GM21825 (cell line): ENCODE results near the gene NOSIP.

Source experiments
- ATAC-seq: cut with Tn5 transposase; IDR thresholded peaks from one replicate; pipeline ENCODE4 v1.9.1; 2021; ENCODE audit warnings: mild to moderate bottlenecking, moderate library complexity; ENCODE audit not compliant: unreplicated experiment

Gene NOSIP

DNA sequence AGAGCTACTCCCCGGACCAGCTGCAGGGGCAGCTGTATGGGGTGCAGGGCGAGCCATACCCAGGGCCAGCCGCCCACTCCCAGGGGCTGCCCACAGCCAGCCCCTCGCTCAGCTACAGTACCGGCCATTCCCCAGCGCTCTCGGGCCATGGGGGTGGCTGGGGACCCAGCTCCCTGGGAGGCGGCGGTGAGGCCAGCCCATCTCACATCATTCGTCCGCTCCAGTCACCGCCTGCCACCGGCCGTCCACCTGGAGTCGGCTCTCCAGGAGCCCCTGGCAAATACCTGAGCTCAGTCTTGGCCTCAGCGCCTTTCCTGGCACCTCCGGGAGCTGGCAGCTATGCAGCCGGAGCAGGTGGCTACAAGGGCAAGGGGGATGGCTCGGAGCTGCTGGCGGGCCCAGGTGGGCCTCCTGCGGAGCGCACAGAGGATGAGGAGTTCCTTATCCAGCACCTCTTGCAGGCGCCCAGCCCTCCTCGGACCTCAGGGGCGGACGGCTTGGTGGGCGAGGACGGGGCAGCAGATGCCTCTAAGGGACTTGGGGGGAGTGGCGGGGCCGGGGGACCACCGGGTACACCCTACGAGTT is 15.6 kb upstream of the NOSIP start:
- ATAC-seq: no peak

DNA sequence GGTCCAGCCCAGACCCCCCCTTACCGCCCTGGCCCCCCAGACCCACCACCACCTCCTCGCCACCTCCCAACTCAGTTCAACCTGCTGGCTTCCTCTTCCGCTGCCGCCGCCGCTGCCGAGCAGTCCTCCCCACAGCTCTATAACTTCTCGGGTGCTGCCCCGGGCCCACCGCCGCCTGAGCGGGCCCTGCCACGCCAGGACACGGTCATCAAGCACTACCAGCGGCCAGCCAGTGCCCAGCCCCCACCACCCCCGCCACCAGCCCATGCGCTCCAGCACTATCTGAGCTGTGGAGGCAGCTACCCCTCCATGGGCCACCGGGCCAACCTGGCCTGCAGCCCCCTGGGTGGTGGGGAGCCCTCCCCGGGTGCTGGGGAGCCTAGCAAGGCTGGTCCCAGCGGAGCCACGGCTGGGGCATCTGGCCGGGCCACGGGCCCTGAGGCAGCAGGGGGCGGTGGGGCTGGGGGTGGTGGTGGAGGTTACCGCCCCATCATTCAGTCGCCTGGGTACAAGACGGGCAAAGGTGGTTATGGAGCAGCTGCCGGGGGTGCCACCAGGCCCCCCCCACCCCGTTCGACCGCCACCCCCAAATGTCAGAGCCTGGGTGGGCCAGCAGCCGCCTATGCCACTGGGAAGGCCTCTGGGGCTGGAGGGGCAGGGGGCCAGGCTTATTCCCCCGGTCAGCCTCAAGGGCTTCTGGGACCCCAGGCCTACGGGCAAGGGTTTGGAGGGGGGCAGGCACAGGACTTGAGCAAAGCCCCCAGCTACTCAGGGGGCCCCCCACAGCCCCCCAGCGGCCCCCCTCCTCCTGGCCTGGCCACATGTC is 14.8 kb upstream of the NOSIP start:
- no peak for ATAC-seq

DNA sequence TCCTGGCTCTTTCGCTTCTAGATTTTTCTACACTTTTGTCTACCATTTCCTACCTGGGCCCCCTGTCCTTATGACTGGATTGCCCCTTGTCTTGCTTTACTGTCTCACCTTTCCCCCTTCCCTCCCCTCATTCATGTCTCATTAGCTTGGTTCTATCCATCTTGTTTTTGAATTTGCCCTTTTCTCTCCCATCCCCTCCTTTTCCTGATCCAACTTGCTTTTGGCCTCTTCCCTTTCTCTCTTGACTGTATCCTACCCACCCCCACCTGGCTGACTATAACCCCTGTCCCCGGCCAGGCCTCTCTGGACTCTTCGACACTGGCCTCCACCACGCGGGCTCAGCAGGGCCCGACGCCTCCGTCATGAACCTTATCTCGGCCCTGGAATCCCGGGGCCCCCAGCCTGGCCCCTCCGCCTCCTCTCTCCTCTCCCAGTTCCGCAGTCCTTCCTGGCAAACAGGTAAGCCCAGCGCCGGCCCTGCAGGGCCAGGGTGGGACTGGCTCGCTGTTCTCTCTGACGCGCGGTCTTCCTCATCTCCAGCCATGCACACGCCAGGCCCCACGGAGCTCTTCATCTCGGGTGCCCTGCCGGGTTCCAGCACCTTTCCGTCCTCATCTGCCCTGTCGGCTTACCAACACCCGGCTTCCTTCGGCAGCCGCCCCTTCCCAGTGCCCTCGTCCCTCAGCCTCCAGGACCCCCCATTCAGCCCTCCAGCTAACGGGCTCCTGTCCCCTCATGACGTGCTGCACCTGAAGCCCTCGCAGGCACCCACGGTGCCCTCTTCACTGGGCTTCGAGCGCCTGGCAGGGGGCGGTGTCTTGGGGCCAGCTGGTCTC is 14.0 kb upstream of the NOSIP start:
- ATAC-seq: no peak

DNA sequence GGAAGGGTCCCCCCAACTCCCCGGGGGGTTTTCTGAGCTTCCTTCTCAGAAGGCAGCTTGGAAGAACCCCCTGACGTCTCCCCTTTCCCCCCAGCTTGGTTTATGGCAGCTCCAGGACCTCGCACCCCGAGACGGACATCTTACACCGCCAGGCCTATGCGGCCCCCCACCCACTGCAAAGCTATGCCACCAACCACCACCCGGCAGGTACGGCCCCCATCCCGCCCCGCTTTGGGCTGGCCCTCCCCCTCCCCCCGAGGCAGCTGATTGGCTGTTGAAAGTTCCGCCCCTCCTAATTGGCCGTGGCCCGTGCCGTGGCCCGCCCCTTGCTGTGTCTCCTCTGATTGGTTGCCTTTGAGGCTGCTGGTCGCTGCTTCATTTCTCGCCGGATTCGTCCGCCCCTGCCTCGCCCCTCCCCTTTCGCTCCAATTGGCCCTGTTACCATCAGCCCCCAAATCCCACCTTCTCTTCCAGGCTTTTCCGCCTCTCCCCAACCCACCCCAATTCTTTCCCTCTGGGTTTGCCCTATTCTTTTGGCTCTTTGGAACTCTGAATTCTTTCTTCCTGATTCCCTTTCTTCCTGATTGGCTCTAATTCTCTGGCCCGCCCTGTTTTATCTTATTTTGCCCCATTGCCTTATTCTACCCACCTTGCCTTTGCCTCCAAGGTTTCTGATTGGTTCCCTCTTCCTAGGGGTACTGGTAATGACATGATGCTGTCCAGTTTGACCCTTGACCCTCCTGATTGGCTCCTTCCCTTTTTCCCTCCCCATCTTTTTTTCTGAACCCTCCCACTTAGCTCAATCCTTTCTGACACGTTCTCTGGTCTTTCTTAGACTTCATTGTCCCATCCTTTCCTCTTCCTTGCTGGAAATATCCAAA is 13.1 kb upstream of the NOSIP start:
- no peak for ATAC-seq

DNA sequence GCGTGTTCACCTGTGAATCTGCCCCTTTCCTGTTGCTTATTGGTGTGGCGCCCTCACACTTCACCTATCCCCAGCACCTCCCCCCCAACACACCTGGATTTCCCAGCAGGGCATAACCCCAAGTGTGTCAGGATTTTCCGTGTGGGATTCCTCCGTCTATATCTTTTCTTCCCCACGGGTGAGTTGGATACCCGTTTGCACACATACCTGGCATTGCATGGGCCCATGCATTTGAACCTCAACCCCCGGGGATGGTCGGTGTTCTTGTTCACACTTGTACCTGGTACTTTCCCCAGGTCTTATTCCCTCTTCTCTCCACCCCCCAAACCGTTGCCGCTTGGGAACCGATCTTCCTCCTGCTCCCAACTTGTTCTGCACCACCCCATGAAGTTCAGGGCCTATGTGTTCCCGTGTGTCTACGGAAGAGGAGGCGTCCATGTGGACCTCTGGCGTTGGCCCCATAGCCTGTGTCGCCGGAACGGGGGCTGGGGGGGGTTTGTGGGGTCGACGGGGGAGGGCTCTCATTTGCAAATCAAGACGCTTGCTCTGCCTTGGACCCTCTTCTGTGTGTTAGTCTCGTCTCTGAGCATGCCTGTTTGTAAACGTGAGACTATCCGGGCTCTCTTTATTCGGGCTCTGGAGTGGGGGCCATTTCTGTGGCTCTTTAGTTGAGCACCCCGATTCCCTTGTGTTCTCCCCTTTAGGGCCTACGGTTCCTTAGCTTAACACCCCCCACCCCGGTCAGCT is 12.3 kb upstream of the NOSIP start:
- no peak for ATAC-seq

DNA sequence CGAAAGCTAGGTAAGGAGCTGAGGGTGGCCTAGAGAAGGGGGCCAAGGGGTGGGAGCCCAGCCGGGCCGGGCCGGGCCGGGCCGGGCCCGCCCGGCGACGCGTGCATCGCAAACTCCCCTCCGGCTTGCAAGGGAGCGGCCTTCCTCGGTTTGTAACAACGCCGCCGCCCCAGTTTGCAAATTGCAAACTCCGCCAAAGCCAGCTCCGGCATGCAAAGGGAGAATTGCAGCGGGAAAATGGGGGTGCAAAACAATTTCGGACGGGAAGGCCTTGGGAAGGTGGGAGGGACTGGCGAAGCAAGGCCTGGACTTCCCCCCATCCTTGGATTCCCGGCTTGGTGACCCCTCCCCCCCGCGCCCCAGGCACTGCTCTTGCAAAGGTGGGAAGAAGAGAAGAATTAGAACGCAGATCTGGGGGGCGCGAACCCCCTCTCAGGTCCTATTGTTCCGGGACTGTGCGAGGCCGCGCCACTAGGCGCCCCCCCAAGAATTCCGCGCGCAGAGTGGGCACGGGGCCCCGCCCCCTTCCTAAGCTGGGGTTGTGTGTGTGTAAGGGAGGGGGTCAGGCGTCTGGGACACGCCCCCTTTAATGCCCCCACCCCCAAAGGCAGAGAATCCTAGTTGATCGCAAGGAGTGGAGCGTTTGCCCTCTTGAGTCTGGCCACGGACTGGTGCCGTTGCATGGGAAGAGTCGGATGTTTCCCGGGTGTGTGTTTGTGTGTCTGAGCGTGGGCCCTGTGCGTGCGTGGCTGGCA is 11.6 kb upstream of the NOSIP start:
- ATAC-seq: no peak

DNA sequence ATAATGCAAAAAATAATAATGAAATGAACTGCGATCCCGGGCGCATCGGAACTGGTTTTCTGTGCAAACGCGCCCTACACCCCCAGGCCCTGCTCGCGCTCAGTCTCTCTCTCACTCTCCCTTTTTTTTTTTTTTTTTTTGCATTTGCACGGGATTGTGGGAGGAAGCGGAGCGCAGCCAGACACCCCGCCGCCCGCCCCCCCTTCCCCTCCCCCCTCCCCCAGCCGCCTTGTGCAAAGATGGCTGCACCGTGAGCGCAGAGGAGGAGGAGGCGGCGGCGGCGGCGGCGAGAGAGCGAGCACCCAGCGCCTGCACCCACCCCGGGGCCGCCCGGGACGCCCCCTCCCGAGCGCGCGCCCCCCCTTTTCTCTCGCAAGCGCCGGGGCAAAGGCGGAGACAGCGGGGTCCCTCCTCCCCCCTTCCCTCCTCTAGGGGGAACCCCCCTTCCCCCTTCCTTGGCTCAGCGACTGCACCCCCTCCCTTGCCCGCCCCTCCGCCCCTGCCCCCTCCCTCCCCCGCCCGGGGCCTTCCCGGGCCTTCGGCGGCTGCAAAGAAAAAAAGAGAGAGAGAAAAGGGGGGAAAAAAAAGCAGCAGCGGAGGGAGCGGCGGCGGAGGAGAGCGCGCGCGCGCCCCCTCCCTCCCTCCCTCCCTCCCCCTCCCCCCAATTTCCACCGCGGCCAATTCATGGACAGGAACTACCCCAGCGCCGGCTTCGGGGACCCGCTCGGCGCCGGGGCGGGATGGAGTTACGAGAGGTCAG is 10.8 kb upstream of the NOSIP start, which contains the start of gene PRR12:
PRR12 (plus strand) TSS at position 212 of the 760 bp plus-strand sequence; CDS start at position 685, 473 bp downstream.
- no peak for ATAC-seq

DNA sequence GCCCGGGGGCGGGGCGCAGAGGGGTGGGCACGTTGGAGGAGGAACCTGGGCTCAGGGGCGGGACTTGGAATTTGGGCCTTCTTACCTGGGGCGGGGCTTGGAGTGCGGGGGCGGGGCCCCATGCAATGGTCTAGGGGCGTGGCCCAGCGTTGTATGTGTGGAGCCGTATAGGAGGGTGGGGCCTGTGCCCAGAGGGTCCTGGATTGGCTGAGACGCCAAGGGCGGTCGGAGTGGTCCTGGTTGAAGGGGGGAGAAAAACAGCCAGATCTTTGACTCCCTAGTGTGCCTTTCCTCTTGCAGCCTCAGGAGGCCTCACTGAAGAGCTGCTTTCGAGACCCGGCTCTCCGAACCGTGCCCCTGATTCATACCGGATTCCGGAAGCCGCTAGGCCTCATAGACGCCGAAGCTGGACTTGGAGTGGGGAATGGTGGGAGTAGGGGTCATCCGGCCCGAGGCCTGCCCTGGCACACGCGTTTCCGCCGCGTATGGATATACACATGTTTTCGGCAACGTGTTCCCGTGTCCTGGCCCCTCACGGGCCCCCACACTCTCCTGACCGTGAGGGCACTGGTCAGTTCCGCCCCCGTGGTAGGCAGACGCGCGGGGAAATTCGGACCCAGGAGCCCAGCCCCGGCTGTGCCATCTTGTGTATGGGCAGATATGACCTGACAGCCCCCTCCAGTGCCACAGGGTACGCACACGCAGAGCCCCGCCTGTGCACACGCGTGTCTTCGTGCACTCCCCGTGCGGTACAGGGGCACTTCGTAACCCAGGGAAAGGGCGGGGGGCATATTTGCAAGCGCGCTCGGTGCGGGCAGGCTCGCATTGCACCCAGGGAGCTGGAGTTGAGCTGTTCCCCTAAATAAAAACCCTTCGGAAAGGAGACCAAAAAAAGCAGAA is 10.0 kb upstream of the NOSIP start:
- peak; percentile 64 for ATAC-seq

DNA sequence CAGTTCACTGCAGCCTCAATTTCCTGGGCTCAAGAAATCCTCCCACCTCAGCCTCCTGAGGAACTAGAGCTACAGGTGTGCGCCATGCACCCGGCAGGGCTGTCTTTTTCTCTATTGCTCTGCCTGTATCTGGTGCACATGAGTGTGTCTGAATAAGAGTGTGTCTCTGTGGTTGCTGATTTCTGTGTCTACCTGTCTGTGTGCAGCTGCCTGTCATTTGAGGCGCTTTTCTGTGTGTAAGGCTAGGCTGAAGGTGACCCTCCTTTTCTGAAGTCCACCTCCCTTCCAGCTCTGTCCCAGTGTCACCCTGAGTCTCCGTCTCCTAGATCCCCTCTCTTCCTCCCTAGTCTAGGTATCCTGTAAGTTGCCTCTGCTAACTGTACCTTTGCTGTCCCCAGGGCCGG is 9.1 kb upstream of the NOSIP start:
- ATAC-seq: no peak

DNA sequence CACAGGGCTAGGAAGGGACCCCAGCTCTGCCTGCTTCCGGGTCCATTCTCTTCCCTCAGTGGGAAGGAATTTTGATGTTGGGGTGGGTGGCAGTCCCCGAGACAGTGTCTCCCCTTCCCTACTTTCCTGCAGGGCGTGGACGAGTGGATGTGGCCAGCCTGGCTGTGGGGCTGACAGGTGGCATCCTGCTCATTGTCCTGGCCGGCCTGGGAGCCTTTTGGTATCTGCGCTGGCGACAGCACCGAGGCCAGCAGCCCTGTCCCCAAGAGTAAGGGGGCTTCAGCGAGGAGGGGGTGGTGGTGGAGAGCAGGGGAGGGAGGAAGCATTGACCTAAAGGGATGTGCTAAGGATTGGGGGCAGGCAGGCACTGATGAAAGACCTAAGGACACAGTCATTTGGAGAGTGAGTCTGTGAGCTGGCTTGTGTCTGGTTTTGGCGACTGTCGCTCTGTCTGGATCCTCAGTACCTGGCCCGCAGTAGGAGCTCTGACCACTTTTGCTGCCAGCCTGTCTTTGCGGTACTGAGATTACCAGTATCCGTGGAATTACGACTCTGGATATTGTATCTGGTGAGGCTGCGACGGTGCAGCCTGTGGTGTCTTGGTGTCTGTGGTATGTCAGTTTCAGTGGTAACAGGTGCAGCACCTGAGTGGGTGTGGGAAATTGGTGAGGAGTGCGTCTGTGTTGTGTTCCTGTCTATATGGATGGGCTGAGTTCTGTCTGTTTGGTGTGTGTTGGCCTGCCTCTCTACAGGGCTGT is 8.2 kb upstream of the NOSIP start:
- ATAC-seq: no peak

DNA sequence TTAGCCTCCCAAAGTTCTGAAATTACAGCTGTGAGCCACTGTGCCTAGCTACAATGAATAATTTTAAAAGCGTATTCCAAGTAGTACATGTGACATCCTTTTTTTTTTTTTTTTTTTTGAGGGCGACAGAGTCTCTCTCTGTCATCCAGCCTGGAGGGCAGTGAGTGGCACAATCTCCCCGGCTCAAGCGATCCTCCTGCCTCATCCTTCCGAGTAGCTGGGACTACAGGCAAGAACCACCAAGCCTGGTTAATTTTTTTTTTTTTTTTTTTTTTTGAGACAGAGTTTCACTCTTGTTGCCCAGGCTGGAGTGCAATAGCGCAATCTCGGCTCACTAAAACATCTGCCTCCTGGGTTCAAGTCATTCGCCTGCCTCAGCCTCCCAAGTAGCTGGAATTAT is 6.9 kb upstream of the NOSIP start:
- ATAC-seq: no peak

DNA sequence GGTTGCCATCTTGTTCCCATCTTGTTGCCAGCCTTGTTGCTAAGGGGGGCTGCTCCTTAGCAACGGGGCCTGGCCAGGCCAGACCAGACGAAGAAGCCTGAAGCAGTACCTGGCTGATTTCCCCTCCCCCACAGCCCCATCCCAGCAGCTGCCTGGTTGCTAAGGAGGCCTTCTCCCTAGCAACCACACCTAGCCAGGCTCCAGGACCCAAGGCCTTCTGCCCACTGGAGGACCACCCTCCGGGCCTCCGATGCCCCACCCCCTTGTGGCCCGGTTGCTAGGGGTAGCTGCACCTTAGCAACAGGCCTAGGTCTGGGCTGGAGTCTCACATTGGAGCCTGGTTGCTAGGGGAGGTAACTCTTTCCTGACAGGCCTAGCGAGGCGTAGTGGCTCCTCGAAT is 4.7 kb upstream of the NOSIP start:
- ATAC-seq: no peak

DNA sequence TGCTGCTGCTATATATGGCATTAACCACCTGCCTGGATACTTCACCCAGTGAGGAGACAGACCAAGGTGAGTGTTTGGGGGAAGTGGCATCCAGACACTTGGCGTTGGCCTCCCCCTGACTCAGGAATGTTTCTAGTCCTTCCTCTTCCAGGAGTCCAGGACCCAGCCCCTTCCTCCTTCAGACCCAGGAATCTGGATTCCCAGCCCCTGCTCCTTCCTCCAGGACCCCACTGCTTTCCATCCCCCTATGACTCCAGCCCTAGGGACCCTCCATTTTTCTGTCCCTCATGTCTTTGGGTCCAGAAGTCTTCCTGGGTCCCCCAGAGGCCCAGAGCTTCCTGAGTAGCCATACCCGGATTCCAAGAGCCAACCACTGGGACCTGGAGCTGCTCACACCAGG is 2.9 kb upstream of the NOSIP start:
- no peak for ATAC-seq

DNA sequence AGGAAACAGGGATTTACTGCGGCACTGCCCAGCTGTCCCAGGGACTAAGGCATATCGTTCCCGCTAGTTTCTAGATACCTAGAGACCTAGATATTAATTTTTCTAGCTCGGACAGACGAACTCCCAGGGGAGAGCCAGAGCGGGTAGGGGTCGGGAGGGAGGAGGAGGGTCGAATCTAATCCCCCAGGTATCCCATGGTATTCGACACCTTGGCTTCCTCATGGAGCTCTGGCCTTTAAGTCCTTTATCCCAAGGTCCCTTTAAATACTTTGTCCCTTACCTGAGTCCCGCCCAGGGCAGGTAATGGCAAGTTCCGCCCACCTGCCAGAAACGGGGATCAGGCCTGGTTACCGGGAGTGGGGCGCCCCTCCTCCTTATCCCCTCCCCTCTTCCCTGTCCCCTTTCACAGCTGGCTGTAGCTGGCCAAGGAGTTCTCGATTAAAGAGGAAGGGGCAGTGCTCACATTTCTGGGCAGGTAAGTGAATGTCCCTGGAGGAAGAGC is 702 bp upstream of the NOSIP start, which contains the start of gene PRRG2:
PRRG2 (plus strand) TSS at position 310 of the 502 bp plus-strand sequence. CDS start 1,904 bp downstream, outside the sequence.
- no peak for ATAC-seq

DNA sequence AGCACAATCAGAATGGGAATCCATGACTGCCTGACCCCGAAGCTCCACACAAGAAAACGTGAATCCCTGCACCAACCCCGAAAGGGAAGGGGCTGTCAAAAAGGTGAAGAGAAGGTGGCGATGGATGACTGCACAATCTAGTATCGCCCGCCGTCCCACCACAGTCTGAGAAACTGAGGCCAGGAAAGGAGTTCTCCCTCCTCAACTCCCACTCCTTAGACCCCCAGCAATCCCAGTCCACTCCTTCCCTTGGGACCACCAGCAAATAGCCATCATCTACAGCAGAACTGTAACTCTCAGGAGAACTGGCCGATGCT is 451 bp downstream of the NOSIP start:
- ATAC-seq: no peak

DNA sequence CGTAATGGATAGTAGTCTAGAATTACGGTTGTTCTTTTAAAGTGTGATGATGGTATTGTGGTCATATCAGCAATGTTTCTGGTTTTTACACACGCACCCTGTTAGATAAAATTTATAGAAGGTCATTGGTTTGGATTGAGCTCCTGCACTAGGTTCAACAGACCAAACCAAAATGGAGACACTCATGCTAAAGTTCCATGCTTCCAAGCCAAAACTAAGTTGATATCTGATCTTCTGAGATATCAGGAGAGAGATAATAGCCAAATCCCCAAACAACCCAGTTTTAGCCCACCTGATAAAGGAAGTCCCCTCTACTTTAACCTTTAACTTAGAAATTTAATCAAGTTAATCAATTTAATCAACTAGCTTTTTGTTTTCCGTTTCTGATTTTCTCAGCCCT is 1.2 kb downstream of the NOSIP start:
- ATAC-seq: no peak
